Measurements from ENCODE around the gene PLEK2. TPM values are rescaled to one million over a fixed set of nuclear protein-coding genes. Genes with fewer than 3 reads are reported as not detected.
A peak's percentile ranks its signal among the peaks of the same experiment; 100 is the strongest.

Gene PLEK2
- total RNA-seq, 6 donors from 2014 or later: 3.5 to 4.4 (median 3.8) TPM; not detected in 1

DNA sequence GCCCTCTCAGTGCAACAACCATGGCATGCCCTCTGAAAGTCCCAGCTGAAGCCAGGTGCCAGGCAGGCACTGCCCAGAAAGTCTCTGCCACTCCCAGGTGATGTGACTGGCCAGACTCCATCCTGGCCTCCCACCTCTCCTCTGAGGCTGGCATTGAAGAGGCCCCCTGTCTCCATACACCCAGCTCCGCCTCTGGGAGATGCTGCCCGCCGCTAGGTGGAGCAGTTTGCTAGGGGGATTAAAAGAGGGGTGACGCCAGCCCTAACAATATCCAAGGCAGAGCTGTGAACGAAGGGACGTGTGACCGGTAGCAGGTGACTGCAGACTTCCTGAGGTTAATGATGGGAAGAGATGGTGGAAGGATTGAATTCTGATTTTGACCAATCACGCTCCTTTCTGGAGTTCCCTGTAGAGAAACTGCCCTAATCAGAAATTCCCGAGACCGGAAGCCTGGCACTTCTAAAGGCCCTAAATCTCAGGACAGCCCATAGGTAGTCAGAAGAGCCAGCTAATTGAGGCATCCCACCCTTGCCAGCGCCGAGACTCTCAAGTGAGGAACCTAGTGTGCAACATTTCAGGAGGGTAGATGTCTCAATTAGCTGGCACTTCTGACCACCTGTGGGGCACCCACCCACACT, 8.3 kb upstream of the PLEK2 start:
- WGBS, 2 donors: 76 to 82% methylated on average over 12 of the region's 12 CpGs
- no peak overlapping the region for H3K27ac ChIP-seq
- no peak for DNase-seq
- H3K4me3 ChIP-seq: no peak overlapping the region
- H3K9me3 ChIP-seq: no peaks in the 10 kb centered on the region
- TF ChIP-seq CTCF (IDR thresholded peaks at IDR 0.05) (peak in 3 of 6 experiments; percentile 21 to 28 (median 22)), EP300 (IDR thresholded peaks at IDR 0.05) (no peak)
- no peaks in the 10 kb centered on the region for H3K36me3 ChIP-seq
- no peak for ATAC-seq (ENCODE audit: low FRiP score in 2 of 2)
- H3K4me1 ChIP-seq: no peaks in the 10 kb centered on the region
- H3K27me3 ChIP-seq: no peaks in the 10 kb centered on the region

GRCh38 chr14:67418401-67419191, 6.6 kb upstream of the PLEK2 start:
- 73 to 76% methylated on average over 10 to 11 of the region's 11 CpGs for WGBS, 2 donors
- H3K27ac ChIP-seq: no peak overlapping the region
- H3K4me3 ChIP-seq: no peak overlapping the region
- no peaks in the 10 kb centered on the region for H3K36me3 ChIP-seq
- ATAC-seq (ENCODE audit: low FRiP score in 2 of 2) (peak in 1 of 2 donors; percentile 16), DNase-seq (no peak)
- peaks cover 0 to 8% (median 2%) of the 10 kb centered on the region in 4 donors for H3K4me1 ChIP-seq
- H3K9me3 ChIP-seq: no peaks in the 10 kb centered on the region
- TF ChIP-seq POLR2A (IDR thresholded peaks at IDR 0.05) (no peak), POLR2AphosphoS5 (IDR thresholded peaks at IDR 0.05) (no peak), CTCF (IDR thresholded peaks at IDR 0.05) (no peak), EP300 (IDR thresholded peaks at IDR 0.05) (no peak)
- no peaks in the 10 kb centered on the region for H3K27me3 ChIP-seq

GRCh38 chr14:67417633-67418032, 5.7 kb upstream of the PLEK2 start:
- peaks cover 0 to 11% (median 2%) of the 10 kb centered on the region in 4 donors for H3K4me1 ChIP-seq
- H3K27me3 ChIP-seq: no peaks in the 10 kb centered on the region
- no peak overlapping the region for H3K27ac ChIP-seq
- DNase-seq: peak in 1 of 2 donors; percentile 60
- 50 to 69% methylated on average over 3 of the region's 3 CpGs for WGBS, 2 donors
- TF ChIP-seq CTCF (IDR thresholded peaks at IDR 0.05) (no peak), POLR2A (IDR thresholded peaks at IDR 0.05) (no peak), POLR2AphosphoS5 (IDR thresholded peaks at IDR 0.05) (no peak), EP300 (IDR thresholded peaks at IDR 0.05) (no peak)
- H3K36me3 ChIP-seq: no peaks in the 10 kb centered on the region
- H3K9me3 ChIP-seq: no peaks in the 10 kb centered on the region
- no peak overlapping the region for H3K4me3 ChIP-seq
- no peak for ATAC-seq (ENCODE audit: low FRiP score in 2 of 2)

DNA sequence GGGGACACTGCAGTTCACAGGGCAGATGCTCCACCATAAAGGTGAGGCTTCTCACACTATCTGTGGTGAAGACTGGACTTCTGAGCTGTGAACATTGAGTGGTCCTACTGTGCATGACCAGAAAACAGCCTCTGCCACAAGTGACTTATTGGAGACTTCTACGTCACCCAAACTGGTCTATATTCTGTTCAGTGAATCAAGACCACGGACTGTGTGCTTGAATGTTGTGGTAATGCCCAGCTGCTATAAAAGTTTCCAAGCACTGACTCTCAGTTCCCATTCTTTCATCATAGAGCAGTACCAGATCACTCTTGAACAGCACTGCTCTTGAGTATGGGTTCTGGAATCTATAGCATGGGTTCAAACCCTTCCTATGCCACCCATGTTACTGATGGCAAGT, 4.8 kb upstream of the PLEK2 start:
- no peak overlapping the region for H3K27ac ChIP-seq
- no peak overlapping the region for H3K4me3 ChIP-seq
- TF ChIP-seq CTCF (IDR thresholded peaks at IDR 0.05) (no peak), POLR2A (IDR thresholded peaks at IDR 0.05) (no peak), POLR2AphosphoS5 (IDR thresholded peaks at IDR 0.05) (no peak), EP300 (IDR thresholded peaks at IDR 0.05) (no peak)
- H3K27me3 ChIP-seq: peaks cover 0 to 4% (median 2%) of the 10 kb centered on the region in 4 donors
- H3K4me1 ChIP-seq: peaks cover 3 to 17% (median 8%) of the 10 kb centered on the region in 4 donors
- ATAC-seq (ENCODE audit: low FRiP score in 2 of 2) (no peak), DNase-seq (no peak)
- no peaks in the 10 kb centered on the region for H3K9me3 ChIP-seq
- no peaks in the 10 kb centered on the region for H3K36me3 ChIP-seq
- 97 to 100% methylated on average over 2 of the region's 2 CpGs for WGBS, 2 donors

All from upper lobe of left lung (tissue), 6 donors.